ENCODE measurements around the gene LTB4R. TPM values are rescaled to one million over a fixed set of nuclear protein-coding genes. Genes with fewer than 3 reads are reported as not detected.

Gene LTB4R
- total and polyA plus RNA-seq, 9 of the 15 experiments (the other 6 are each of a cell fraction or from before 2014, with no cell fraction given), result 0.38 to 10.5 (median 2.8) TPM

GRCh38 chr14:24334431-24335291 is 23.4 kb downstream of the LTB4R start, which contains the start of gene ADCY4:
Gene ADCY4 (minus strand): TSS chr14:24335071. CDS start chr14:24334652, 419 bp downstream.
- in situ Hi-C loops (cut with MboI), result loop anchor here (5.0 to 25.0 kb wide), 2 partner anchors 98 to 353 kb away; no protein-coding TSS in a partner anchor
- H3K36me3 ChIP-seq (ENCODE audit: control insufficient read depth, insufficient read depth, low read length), result no peaks in the 10 kb centered on the region
- POLR2A ChIA-PET, result interaction anchor here (0.7 to 2.4 kb wide), 2 partner anchors 97 to 101 kb away, joined by 3 to 20 read pairs; no protein-coding TSS in a partner anchor
- peaks cover 0 to 9% of the 10 kb centered on the region in 2 experiments; a peak in 1 of 5 replicates for H3K27me3 ChIP-seq (ENCODE audit: control insufficient read depth in 2 of 2, insufficient read depth in 2 of 2, low read length in 2 of 2)
- BruUV-seq (replicated peaks), result no TSS peak
- H3K4me3 ChIP-seq, result no peak within 1 kb of the TSS
- H3K27ac ChIP-seq (ENCODE audit: extremely low read depth, low read depth, low read length), result no peak within 1 kb of the TSS
- no peaks in the 10 kb centered on the region for H3K79me2 ChIP-seq (ENCODE audit: control insufficient read depth, insufficient read depth, low read length)
- FAIRE-seq, result no peak
- peak within 1 kb of the TSS; percentile 71 for H3K4me2 ChIP-seq (ENCODE audit: insufficient read depth, low read length)
- no peaks in the 10 kb centered on the region for H3K9me1 ChIP-seq (ENCODE audit: control insufficient read depth, insufficient read depth, low read length)
- no peak for ATAC-seq
- peaks cover 5 to 44% of the 10 kb centered on the region in 2 experiments; a peak in 4 of 5 replicates for H3K4me1 ChIP-seq (replicated peaks in 1 of 2; ENCODE audit: control insufficient read depth in 2 of 2, insufficient read depth in 2 of 2, low read length in 2 of 2)
- no peak within 1 kb of the TSS for H3K9ac ChIP-seq (ENCODE audit: insufficient read depth in 1 of 2, low read depth in 2 of 2, low read length in 2 of 2)
- DNase-seq (ENCODE audit: extremely low read depth in 1 of 4, low spot score in 3 of 4), result no peak
- H3K9me3 ChIP-seq (replicated peaks; ENCODE audit: control insufficient read depth, insufficient read depth, low read depth, low read length), result no peaks in the 10 kb centered on the region
- peak within 1 kb of the TSS; percentile 87; the same call in 1 of the 2 replicates for H2AFZ ChIP-seq (ENCODE audit: low read depth, low read length)
- intact Hi-C loops (cut with micrococcal nuclease), result loop anchor here (5.0 kb wide), 1 partner anchor 33 kb away; the partner anchor contains the start of gene NFATC4
- WGBS (ENCODE audit: insufficient coverage, low coverage, missing lambda C conversion rate), result 60% methylated on average over 24 of the region's 65 CpGs
- CTCF ChIA-PET (ENCODE audit: low intra/inter-chr PET ratio), result interaction anchor here (1.5 to 3.5 kb wide), 3 partner anchors 78 to 102 kb away, joined by 4 to 35 read pairs (median 19); no protein-coding TSS in a partner anchor
- no peaks in the 10 kb centered on the region for H4K20me1 ChIP-seq (replicated peaks; ENCODE audit: control insufficient read depth, insufficient read depth, low read length)
- no peak for TF ChIP-seq TAL1 (IDR thresholded peaks at IDR 0.05)
- TF ChIP-seq ZFX (CRISPR knock-in tag; IDR thresholded peaks at IDR 0.05), result no peak
- TF ChIP-seq MAZ (CRISPR knock-in tag; conservative IDR thresholded peaks at IDR 0.05 in 1 of 2, IDR thresholded peaks at IDR 0.05 in 1 of 2), result no peak
- no peak for TF ChIP-seq CREBBP (IDR thresholded peaks at IDR 0.05; ENCODE audit: low read depth, low read length)
- no peak for TF ChIP-seq GATA2 (CRISPR knock-in tag; IDR thresholded peaks at IDR 0.05)
- TF ChIP-seq TFAP4 (CRISPR knock-in tag; IDR thresholded peaks at IDR 0.05; ENCODE audit: borderline replicate concordance), result no peak
- TF ChIP-seq ZNF143 (CRISPR knock-in tag; IDR thresholded peaks at IDR 0.05), result no peak
- TF ChIP-seq PRPF4 (IDR thresholded peaks at IDR 0.05; ENCODE audit: insufficient read depth, low read depth, low read length, poor library complexity, severe bottlenecking), result no peak
- TF ChIP-seq MED1 (CRISPR knock-in tag; IDR thresholded peaks at IDR 0.05; ENCODE audit: borderline replicate concordance), result no peak
- no peak for TF ChIP-seq ZNF197 (CRISPR knock-in tag; IDR thresholded peaks at IDR 0.05; ENCODE audit: low read depth)
- no peak for TF ChIP-seq MYNN (IDR thresholded peaks at IDR 0.05)
- no peak for TF ChIP-seq MYNN (CRISPR knock-in tag; IDR thresholded peaks at IDR 0.05)
- TF ChIP-seq ILF3 (IDR thresholded peaks at IDR 0.05; ENCODE audit: borderline replicate concordance), result no peak
- TF ChIP-seq CCAR2 (IDR thresholded peaks at IDR 0.05; ENCODE audit: low read depth, low read length), result no peak
- TF ChIP-seq CHD4 (IDR thresholded peaks at IDR 0.05; ENCODE audit: insufficient read depth, insufficient replicate concordance, low read depth, low read length, poor library complexity, severe bottlenecking), result no peak
- no peak for TF ChIP-seq ZNF253 (CRISPR knock-in tag; conservative IDR thresholded peaks at IDR 0.05)
- TF ChIP-seq, protein P1, sequence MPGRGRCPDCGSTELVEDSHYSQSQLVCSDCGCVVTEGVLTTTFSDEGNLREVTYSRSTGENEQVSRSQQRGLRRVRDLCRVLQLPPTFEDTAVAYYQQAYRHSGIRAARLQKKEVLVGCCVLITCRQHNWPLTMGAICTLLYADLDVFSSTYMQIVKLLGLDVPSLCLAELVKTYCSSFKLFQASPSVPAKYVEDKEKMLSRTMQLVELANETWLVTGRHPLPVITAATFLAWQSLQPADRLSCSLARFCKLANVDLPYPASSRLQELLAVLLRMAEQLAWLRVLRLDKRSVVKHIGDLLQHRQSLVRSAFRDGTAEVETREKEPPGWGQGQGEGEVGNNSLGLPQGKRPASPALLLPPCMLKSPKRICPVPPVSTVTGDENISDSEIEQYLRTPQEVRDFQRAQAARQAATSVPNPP (IDR thresholded peaks at IDR 0.05; ENCODE audit: borderline replicate concordance, insufficient read depth, insufficient read length), result no peak
- TF ChIP-seq, protein P2, sequence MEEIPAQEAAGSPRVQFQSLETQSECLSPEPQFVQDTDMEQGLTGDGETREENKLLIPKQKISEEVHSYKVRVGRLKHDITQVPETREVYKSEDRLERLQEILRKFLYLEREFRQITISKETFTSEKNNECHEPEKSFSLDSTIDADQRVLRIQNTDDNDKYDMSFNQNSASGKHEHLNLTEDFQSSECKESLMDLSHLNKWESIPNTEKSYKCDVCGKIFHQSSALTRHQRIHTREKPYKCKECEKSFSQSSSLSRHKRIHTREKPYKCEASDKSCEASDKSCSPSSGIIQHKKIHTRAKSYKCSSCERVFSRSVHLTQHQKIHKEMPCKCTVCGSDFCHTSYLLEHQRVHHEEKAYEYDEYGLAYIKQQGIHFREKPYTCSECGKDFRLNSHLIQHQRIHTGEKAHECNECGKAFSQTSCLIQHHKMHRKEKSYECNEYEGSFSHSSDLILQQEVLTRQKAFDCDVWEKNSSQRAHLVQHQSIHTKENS (CRISPR knock-in tag; IDR thresholded peaks at IDR 0.05), result no peak

All from K562 (cell line).